HG03066 (cell line): ENCODE data around the gene POLD1.

ENCODE experiments used
- ATAC-seq: cut with Tn5 transposase; IDR thresholded peaks from one replicate; pipeline ENCODE4 v1.9.1; 2021; ENCODE audit warnings: low read depth; ENCODE audit not compliant: unreplicated experiment

Gene POLD1

GRCh38 chr19:50417111-50418081 is 33.2 kb downstream of the POLD1 start:
- no peak for ATAC-seq

- no peak for ATAC-seq
Observed at GRCh38 chr19:50418176-50419021, 34.3 kb downstream of the POLD1 start, which contains the start of gene SPIB. TSS of gene SPIB (plus strand) at chr19:50418938. CDS start at chr19:50418963, 25 bp downstream.

GRCh38 chr19:50419022-50419579 is 35.0 kb downstream of the POLD1 start:
- no peak for ATAC-seq

GRCh38 chr19:50419580-50420035 is 35.5 kb downstream of the POLD1 start:
- ATAC-seq, result no peak

GRCh38 chr19:50420127-50420526 is 36.0 kb downstream of the POLD1 start:
- no peak for ATAC-seq

GRCh38 chr19:50420808-50421207 is 36.7 kb downstream of the POLD1 start:
- ATAC-seq, result no peak

- no peak for ATAC-seq
Observed at GRCh38 chr19:50422397-50423278, 38.5 kb downstream of the POLD1 start.

- no peak for ATAC-seq
Observed at GRCh38 chr19:50423279-50424113, 39.3 kb downstream of the POLD1 start.

- no peak for ATAC-seq
Observed at GRCh38 chr19:50425581-50425980, 41.4 kb downstream of the POLD1 start.

GRCh38 chr19:50427318-50427925 is 43.3 kb downstream of the POLD1 start:
- no peak for ATAC-seq

- no peak for ATAC-seq
Observed at GRCh38 chr19:50427997-50428425, 43.9 kb downstream of the POLD1 start.

GRCh38 chr19:50428772-50429463 is 44.8 kb downstream of the POLD1 start:
- ATAC-seq, result no peak

GRCh38 chr19:50430888-50431342 is 46.8 kb downstream of the POLD1 start:
- no peak for ATAC-seq

- ATAC-seq, result peak; percentile 53
Observed at GRCh38 chr19:50431343-50432220, 47.4 kb downstream of the POLD1 start.

- no peak for ATAC-seq
Observed at GRCh38 chr19:50432221-50433028, 48.3 kb downstream of the POLD1 start, which contains the start of gene MYBPC2. TSS of gene MYBPC2 (plus strand) at chr19:50432892. CDS start at chr19:50432954, 62 bp downstream.
